ENCODE measurements around the gene RTL10. TPM values are rescaled to one million over a fixed set of nuclear protein-coding genes. Genes with fewer than 3 reads are reported as not detected.

The RTL10 gene
- polyA plus RNA-seq, 1 donor (not counting 4 experiments of a cell fraction or from before 2014, with no cell fraction given) = 12.9 TPM

GRCh38 chr22:19841641-19842392, 12.9 kb downstream of the RTL10 start:
- FAIRE-seq = no peak

DNA sequence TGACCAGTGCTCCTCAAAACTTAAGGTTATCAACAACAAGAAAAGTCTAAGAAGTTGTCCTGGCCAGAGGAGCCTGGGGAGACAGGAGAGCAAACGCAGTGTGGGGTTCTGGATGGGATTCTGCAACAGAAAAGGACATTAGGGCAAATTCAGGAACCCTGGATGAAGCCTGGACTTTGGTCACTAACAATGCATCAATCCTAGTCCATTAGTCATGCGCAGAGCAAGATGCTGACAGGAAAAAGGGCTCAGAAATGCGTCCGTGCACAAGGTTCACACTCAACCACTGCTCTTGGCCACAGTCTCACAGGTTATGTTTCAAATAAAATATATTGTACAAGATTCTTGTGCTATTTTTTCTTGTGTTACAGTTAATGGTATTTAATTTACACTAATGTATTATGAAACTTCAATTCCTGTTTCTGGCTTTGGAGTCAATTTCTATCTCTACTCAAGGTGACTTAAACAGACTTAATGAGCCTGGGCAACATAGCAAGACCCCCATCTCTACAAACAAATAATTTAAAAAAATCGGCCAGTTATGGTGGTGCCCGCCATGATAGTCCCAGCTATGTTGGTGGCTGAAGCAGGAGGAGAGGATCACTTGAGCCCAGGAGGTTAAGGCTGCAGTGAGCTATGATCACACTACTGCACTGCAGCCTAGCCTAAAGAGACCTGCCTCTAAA, 13.6 kb downstream of the RTL10 start:
- DNase-seq (ENCODE audit: low read depth, low spot score) (no peak), FAIRE-seq (no peak)
- no peak overlapping the region for H2AFZ ChIP-seq (ENCODE audit: control insufficient read depth, low read length)
- H3K4me1 ChIP-seq (ENCODE audit: control insufficient read depth, extremely low read depth, insufficient read depth, low read length) = peaks cover 22% of the 10 kb centered on the region
- dilution Hi-C loops (cut with MboI; ENCODE audit: extremely low pct_ligation_motif_present, low sequenced_read_pairs) = no loop called here
- H3K4me2 ChIP-seq (ENCODE audit: control insufficient read depth, extremely low read depth, insufficient read depth, low read depth, low read length) = no peak overlapping the region
- H3K9me3 ChIP-seq (ENCODE audit: control insufficient read depth, low read depth, low read length) = no peaks in the 10 kb centered on the region
- no peaks in the 10 kb centered on the region for H3K27me3 ChIP-seq (ENCODE audit: control insufficient read depth, extremely low read depth, insufficient read depth, low read length)
- H3K79me2 ChIP-seq (ENCODE audit: control insufficient read depth, insufficient read depth, low read length) = no peaks in the 10 kb centered on the region
- H3K36me3 ChIP-seq (ENCODE audit: control insufficient read depth in 2 of 2, extremely low read depth in 1 of 2, insufficient read depth in 2 of 2, low read length in 2 of 2) = no peaks in the 10 kb centered on the region
- H3K9ac ChIP-seq (ENCODE audit: control insufficient read depth, extremely low read depth, insufficient read depth, low read length) = no peak overlapping the region
- no peaks in the 10 kb centered on the region for H4K20me1 ChIP-seq (ENCODE audit: control insufficient read depth, extremely low read depth, insufficient read depth, low read length)
- H3K27ac ChIP-seq (ENCODE audit: control insufficient read depth, insufficient read depth, low read length) = no peak overlapping the region
- H3K9me1 ChIP-seq (ENCODE audit: control insufficient read depth, extremely low read depth, insufficient read depth, low read length) = peaks cover 2% of the 10 kb centered on the region
- TF ChIP-seq EZH2 (IDR thresholded peaks at IDR 0.05; ENCODE audit: low read length) (no peak), CTCF (optimal IDR thresholded peaks at IDR 0.05 in 1 of 3, IDR thresholded peaks at IDR 0.05 in 1 of 3, conservative IDR thresholded peaks at IDR 0.05 in 1 of 3; ENCODE audit: extremely low read depth in 1 of 3, insufficient read depth in 2 of 3, low read length in 3 of 3) (no peak)
- no peak overlapping the region for H3K4me3 ChIP-seq (ENCODE audit: control insufficient read depth in 2 of 3, extremely low read depth in 1 of 3, insufficient read depth in 2 of 3, low read depth in 1 of 3, low read length in 3 of 3)

More at GRCh38 chr22:19841641-19842392, 12.9 kb downstream of the RTL10 start:
- H2AFZ ChIP-seq (ENCODE audit: control insufficient read depth, low read length) = no peak overlapping the region
- no peak for DNase-seq (ENCODE audit: low read depth, low spot score)
- H3K4me2 ChIP-seq (ENCODE audit: control insufficient read depth, extremely low read depth, insufficient read depth, low read depth, low read length) = no peak overlapping the region
- no peaks in the 10 kb centered on the region for H3K79me2 ChIP-seq (ENCODE audit: control insufficient read depth, insufficient read depth, low read length)
- dilution Hi-C loops (cut with MboI; ENCODE audit: extremely low pct_ligation_motif_present, low sequenced_read_pairs) = no loop called here
- peaks cover 2% of the 10 kb centered on the region for H3K9me1 ChIP-seq (ENCODE audit: control insufficient read depth, extremely low read depth, insufficient read depth, low read length)
- H4K20me1 ChIP-seq (ENCODE audit: control insufficient read depth, extremely low read depth, insufficient read depth, low read length) = no peaks in the 10 kb centered on the region
- no peaks in the 10 kb centered on the region for H3K27me3 ChIP-seq (ENCODE audit: control insufficient read depth, extremely low read depth, insufficient read depth, low read length)
- no peak overlapping the region for H3K9ac ChIP-seq (ENCODE audit: control insufficient read depth, extremely low read depth, insufficient read depth, low read length)
- no peak for TF ChIP-seq CTCF (optimal IDR thresholded peaks at IDR 0.05 in 1 of 3, IDR thresholded peaks at IDR 0.05 in 1 of 3, conservative IDR thresholded peaks at IDR 0.05 in 1 of 3; ENCODE audit: extremely low read depth in 1 of 3, insufficient read depth in 2 of 3, low read length in 3 of 3)
- no peak for TF ChIP-seq EZH2 (IDR thresholded peaks at IDR 0.05; ENCODE audit: low read length)
- H3K27ac ChIP-seq (ENCODE audit: control insufficient read depth, insufficient read depth, low read length) = no peak overlapping the region
- H3K4me1 ChIP-seq (ENCODE audit: control insufficient read depth, extremely low read depth, insufficient read depth, low read length) = peaks cover 22% of the 10 kb centered on the region
- H3K9me3 ChIP-seq (ENCODE audit: control insufficient read depth, low read depth, low read length) = no peaks in the 10 kb centered on the region
- no peaks in the 10 kb centered on the region for H3K36me3 ChIP-seq (ENCODE audit: control insufficient read depth in 2 of 2, extremely low read depth in 1 of 2, insufficient read depth in 2 of 2, low read length in 2 of 2)
- no peak overlapping the region for H3K4me3 ChIP-seq (ENCODE audit: control insufficient read depth in 2 of 3, extremely low read depth in 1 of 3, insufficient read depth in 2 of 3, low read depth in 1 of 3, low read length in 3 of 3)
